SW480 (cell line): ENCODE results near the gene FBXO4.
"Not testable (repeated sequence)": the region's sequence is repeated elsewhere in the genome, so short reads cannot be mapped to it uniquely, and the experiment has no call there.

Experiments
- DNase-seq: peaks from one replicate; pipeline ENCODE4 v3.0.0-alpha.2; 2016; ENCODE audit warnings: low spot score

The FBXO4 gene

DNA sequence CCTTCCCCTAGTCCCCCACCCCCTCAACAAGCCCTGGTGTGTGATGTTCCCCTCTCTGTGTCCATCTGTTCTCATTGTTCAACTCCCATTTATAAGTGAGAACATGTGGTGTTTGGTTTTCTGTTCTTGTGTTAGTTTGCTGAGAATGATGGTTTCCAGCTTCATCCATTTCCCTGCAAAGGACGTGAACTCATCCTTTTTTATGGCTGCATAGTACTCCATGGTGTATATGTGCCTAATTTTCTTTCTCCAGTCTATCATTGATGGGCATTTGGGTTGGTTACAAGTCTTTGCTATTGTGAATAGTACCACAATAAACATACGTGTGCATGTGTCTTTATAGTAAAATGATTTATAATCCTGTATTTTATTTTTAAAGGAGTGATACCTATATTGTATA is 57.8 kb downstream of the FBXO4 start:
- DNase-seq = not testable (repeated sequence)

- DNase-seq = no peak
These were observed 58.2 kb downstream of the FBXO4 start for GRCh38 chr5:41983284-41983683.

GRCh38 chr5:41985945-41986695 is 61.0 kb downstream of the FBXO4 start:
- DNase-seq = no peak
